GM12874 (cell line): ENCODE measurements around the gene P2RY14.

Experiments
- CTCF ChIP-seq: IDR thresholded peaks from 2 replicates; pipeline ENCODE4 v1.5.1; 2011; ENCODE audit warnings: low read depth, mild to moderate bottlenecking, control low read depth, low read length, moderate library complexity; ENCODE audit not compliant: insufficient read depth

Gene P2RY14

DNA sequence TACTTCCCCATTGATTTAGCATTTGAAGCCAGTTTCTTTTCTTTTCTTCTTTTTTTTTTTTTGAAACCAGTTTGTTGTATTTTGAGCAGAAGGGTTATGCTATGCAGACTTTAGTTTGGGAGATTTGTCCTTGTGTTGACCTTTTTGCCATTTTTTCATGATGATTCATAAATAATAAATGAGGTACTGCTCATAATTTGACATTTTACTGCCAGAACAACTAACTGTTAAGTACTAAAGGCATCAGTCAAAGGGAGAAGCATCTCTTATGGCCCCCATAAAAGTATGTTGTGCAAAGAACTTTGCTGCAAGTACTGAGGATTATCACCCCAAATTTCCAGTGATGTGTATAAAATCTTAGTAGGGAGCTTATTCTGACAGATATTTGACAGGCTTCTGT is 40.0 kb upstream of the P2RY14 start:
- no peak for TF ChIP-seq CTCF

DNA sequence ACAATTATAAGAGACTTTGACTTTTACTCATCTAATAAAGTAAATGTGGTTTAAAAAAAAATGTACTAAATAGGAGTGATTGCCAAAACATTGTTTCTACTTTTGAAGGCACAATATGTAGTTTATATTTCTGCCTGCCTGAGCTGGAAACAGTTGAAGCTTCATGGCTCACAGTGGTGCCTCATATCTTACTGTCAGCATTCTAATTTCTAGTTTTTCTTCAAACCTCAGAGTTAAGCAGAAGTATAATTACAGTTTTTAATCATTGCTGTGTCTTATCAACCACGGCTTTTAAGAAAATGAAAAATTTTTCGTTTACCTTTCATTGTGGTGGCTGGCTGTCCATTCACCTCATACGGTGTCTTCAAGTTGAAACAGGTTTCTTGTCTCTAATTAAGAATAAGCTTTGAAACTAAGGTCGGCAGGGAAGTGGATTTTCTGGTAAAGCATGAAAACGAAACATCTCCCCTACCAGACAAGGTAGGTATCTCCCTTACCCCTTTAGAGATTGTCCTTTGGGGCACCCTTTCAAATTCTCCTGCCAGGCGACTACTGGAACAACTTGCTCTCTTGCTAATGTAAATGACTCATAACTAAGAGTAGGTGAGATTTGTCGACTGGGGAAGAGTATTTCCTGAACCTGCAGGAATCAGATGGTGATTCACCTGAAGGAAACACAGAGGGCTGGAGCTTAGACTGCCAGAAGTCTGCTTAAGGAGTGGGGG is 38.1 kb upstream of the P2RY14 start, which contains the start of gene GPR87:
GPR87 (minus strand) TSS at position 554 of the 725 bp plus-strand sequence. CDS start 16,720 bp downstream, outside the sequence.
- no peak for TF ChIP-seq CTCF

GRCh38 chr3:151315846-151316245 is 37.5 kb upstream of the P2RY14 start:
- TF ChIP-seq CTCF, result no peak

DNA sequence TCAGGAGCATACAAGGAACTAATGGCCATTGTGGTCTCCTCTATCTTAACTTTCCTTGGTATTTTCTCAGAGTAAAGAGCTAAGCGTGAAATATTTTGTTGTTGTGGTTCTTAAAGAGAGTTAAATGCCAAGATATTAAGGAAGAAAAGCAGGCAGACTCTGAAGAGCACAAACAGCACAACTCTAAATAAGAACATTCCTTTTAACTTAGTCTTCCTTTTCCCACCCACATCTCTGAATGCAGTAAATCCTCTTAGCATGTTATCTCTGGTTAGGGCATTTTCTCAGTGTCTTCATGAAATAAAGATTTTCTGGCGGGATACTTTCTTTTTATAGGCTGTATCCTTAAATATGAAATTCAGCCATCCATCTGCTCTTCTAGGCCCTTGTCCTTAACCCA is 36.8 kb upstream of the P2RY14 start:
- TF ChIP-seq CTCF, result no peak

- no peak for TF ChIP-seq CTCF
Measured at GRCh38 chr3:151314593-151314992, 36.3 kb upstream of the P2RY14 start.

DNA sequence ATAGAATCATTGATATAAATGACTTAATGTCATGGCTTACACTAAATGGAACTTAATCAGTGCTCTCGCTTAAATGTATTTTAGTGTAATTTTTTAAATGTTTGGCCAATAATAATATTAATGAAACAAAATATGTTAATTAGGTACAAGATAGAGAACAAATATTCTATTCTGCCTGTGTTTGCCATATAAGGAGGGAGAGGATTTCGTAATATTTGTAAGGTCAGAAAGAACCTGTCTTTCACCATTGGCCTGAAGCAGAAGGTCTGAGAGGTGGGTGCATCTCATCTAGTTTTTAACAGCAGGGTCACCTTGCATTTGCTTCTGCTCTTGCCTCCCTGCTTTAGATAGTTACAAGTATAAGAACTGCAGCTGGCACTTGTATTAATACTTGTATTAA is 35.8 kb upstream of the P2RY14 start:
- TF ChIP-seq CTCF, result no peak

DNA sequence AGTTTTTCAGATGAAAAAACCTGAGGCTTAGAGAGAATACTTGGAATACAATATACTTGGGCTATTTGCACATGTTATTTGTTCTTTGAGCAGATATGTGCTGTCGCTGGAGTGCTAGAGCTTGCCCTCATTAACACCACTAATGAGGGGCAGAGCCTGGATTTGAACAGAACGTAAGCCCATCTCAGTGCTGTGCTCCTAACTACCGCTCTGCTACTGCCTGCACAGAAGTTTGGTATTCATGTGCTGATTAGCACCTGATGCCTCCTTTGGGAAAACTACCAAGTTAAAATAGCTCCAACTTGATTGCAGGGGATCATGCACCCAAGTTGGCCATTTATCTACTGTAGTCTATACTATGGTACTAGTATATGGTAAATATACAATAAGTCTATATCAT is 34.6 kb upstream of the P2RY14 start:
- no peak for TF ChIP-seq CTCF
